Muscle layer of colon (tissue), 2 donors: Measurements from ENCODE around the gene LYVE1.

ENCODE experiments used
- H3K27ac ChIP-seq: one replicate; pipeline ENCODE4 v1.7.0; 2013; ENCODE audit warnings: low read depth, mild to moderate bottlenecking, low read length, moderate library complexity
- H3K27me3 ChIP-seq, 2 donors: one replicate each; pipeline ENCODE4 v1.7.0; 2013; ENCODE audit warnings: low read length in 2 of 2, mild to moderate bottlenecking in 2 of 2; ENCODE audit not compliant: insufficient read depth in 2 of 2, control insufficient read depth in 1 of 2
- H3K36me3 ChIP-seq: one replicate; pipeline ENCODE4 v1.7.0; 2013; ENCODE audit warnings: mild to moderate bottlenecking, low read length; ENCODE audit not compliant: insufficient read depth
- H3K4me1 ChIP-seq: one replicate; pipeline ENCODE4 v1.7.0; 2013; ENCODE audit warnings: mild to moderate bottlenecking, low read length; ENCODE audit not compliant: insufficient read depth
- H3K4me3 ChIP-seq, 2 donors: one replicate each; pipeline ENCODE4 v1.7.0; 2013; ENCODE audit warnings: low read length in 2 of 2, low read depth in 1 of 2, mild to moderate bottlenecking in 1 of 2, moderate library complexity in 1 of 2
- H3K9ac ChIP-seq: one replicate; pipeline ENCODE4 v1.7.0; 2013; ENCODE audit warnings: low read length
- H3K9me3 ChIP-seq: one replicate; pipeline ENCODE4 v1.7.0; 2013; ENCODE audit warnings: mild to moderate bottlenecking, low read length
- donor health status: abdominal sarcoma.
- donor health status: Adenocarcinoma of cecum.

LYVE1 gene

DNA sequence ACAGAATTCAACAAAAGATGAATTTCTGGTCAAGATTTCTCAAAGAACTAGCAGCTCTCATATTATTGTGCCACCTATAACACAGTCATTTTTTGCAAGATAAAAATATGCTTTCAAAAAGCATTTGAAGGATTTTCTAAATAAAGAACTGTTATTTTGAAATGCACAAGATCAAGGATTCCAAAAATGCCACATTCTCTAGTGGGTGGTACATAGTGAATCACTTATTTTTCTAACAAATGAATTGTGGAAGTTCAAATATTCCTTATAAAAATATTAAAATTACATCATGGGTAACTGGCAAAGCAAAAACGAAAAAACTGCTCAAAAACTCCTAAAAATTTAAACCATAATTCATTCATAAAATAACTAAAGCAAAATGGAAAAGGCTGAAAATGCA is 29.5 kb downstream of the LYVE1 start:
- H3K27ac ChIP-seq = no peak overlapping the region

GRCh38 chr11:10537600-10537999 is 30.9 kb downstream of the LYVE1 start:
- H3K9ac ChIP-seq = no peak overlapping the region
- H3K9me3 ChIP-seq = no peaks in the 10 kb centered on the region
- peaks cover 12% of the 10 kb centered on the region for H3K4me1 ChIP-seq
- H3K27ac ChIP-seq = no peak overlapping the region
- H3K27me3 ChIP-seq = no peaks in the 10 kb centered on the region
- peaks cover 9% of the 10 kb centered on the region for H3K36me3 ChIP-seq
- H3K4me3 ChIP-seq = no peak overlapping the region

More for the DNA sequence above, 29.5 kb downstream of the LYVE1 start:
- Histone ChIP-seq H3K4me3 (no peak overlapping the region), H3K36me3 (no peaks in the 10 kb centered on the region), H3K9ac (no peak overlapping the region), H3K4me1 (peaks cover 12% of the 10 kb centered on the region), H3K9me3 (no peaks in the 10 kb centered on the region), H3K27me3 (no peaks in the 10 kb centered on the region)

- peaks cover 22% of the 10 kb centered on the region for H3K36me3 ChIP-seq
- no peak overlapping the region for H3K4me3 ChIP-seq
- no peak overlapping the region for H3K9ac ChIP-seq
- H3K27me3 ChIP-seq = no peaks in the 10 kb centered on the region
- no peak overlapping the region for H3K27ac ChIP-seq
- no peaks in the 10 kb centered on the region for H3K9me3 ChIP-seq
- H3K4me1 ChIP-seq = no peaks in the 10 kb centered on the region
Measured at GRCh38 chr11:10534316-10534715, 34.1 kb downstream of the LYVE1 start.

DNA sequence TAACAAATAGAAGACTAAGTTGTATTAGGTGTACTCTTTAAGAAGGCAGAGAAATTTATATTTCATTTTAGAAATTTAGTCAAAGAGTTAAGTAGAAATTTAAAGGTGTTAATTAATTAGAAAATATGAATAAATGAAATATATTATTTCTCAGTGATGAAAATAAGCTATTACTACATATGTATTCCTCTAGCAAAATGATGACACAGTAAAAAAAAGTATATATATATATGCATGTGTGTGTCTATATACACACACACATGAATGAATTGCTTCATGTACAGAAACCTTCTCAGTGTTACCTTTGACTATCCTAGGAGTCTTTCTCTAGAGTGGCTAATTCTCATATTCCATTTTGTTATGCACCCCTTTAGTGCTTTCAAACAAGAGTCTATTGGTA is 35.1 kb downstream of the LYVE1 start:
- no peaks in the 10 kb centered on the region for H3K9me3 ChIP-seq
- peaks cover 30% of the 10 kb centered on the region for H3K36me3 ChIP-seq
- no peak overlapping the region for H3K9ac ChIP-seq
- H3K4me3 ChIP-seq = no peak overlapping the region
- H3K4me1 ChIP-seq = no peaks in the 10 kb centered on the region
- no peaks in the 10 kb centered on the region for H3K27me3 ChIP-seq
- no peak overlapping the region for H3K27ac ChIP-seq

DNA sequence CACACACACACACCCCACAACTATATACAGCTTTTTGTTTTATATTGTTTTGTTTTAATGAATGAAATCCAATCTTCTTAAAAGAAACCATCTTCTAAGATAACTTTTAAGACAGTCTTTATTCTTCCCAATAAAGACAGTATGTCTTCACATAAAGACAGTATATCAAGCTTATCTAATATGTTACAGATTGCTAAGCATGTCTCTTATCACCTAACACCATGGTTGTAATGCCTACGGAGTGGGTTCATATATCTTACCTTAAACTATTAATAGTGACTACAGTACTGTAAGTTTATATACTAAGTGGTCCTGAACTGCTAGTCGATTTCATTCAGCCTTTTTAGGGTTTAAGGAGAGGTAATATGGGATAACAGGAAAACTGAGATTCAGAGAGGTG is 35.9 kb downstream of the LYVE1 start:
- Histone ChIP-seq H3K9ac (no peak overlapping the region), H3K27ac (no peak overlapping the region), H3K4me3 (no peak overlapping the region), H3K4me1 (no peaks in the 10 kb centered on the region), H3K9me3 (no peaks in the 10 kb centered on the region), H3K36me3 (peaks cover 30% of the 10 kb centered on the region), H3K27me3 (no peaks in the 10 kb centered on the region)

DNA sequence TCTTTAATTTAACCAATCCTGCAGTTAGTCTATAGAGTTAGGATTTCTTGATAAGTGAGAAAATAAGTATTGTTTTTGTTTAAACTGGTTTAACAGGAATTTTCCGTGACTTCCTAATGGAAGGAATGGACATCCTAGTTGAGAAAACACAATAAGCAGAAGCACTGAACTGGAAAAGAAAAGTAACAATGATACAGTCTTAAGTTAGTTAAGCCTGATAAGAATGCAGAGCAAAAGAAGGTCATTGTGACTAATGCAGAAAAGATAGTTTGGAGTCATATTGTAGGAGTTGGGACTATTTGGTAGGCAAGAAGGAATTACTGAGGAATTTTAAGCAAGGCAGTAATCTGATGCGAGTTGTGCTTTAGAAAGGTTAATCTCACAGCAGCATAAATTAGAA is 39.2 kb downstream of the LYVE1 start:
- no peaks in the 10 kb centered on the region for H3K4me1 ChIP-seq
- H3K27me3 ChIP-seq = no peaks in the 10 kb centered on the region
- H3K27ac ChIP-seq = no peak overlapping the region
- no peak overlapping the region for H3K9ac ChIP-seq
- no peaks in the 10 kb centered on the region for H3K9me3 ChIP-seq
- H3K4me3 ChIP-seq = no peak overlapping the region
- peaks cover 45% of the 10 kb centered on the region for H3K36me3 ChIP-seq

- H3K9me3 ChIP-seq = no peaks in the 10 kb centered on the region
- peaks cover 3% of the 10 kb centered on the region for H3K4me1 ChIP-seq
- no peak overlapping the region for H3K4me3 ChIP-seq
- no peaks in the 10 kb centered on the region for H3K27me3 ChIP-seq
- no peak overlapping the region for H3K9ac ChIP-seq
- H3K27ac ChIP-seq = no peak overlapping the region
- peaks cover 48% of the 10 kb centered on the region for H3K36me3 ChIP-seq
Measured at GRCh38 chr11:10528121-10528520, 40.3 kb downstream of the LYVE1 start.

GRCh38 chr11:10526974-10527918 is 41.2 kb downstream of the LYVE1 start:
- peaks cover 7% of the 10 kb centered on the region for H3K4me1 ChIP-seq
- no peak overlapping the region for H3K27ac ChIP-seq
- no peaks in the 10 kb centered on the region for H3K9me3 ChIP-seq
- no peaks in the 10 kb centered on the region for H3K27me3 ChIP-seq
- no peak overlapping the region for H3K9ac ChIP-seq
- peaks cover 47% of the 10 kb centered on the region for H3K36me3 ChIP-seq
- no peak overlapping the region for H3K4me3 ChIP-seq

GRCh38 chr11:10524471-10524870 is 44.0 kb downstream of the LYVE1 start:
- H3K4me3 ChIP-seq = no peak overlapping the region
- H3K27ac ChIP-seq = no peak overlapping the region
- H3K36me3 ChIP-seq = peaks cover 50% of the 10 kb centered on the region
- no peaks in the 10 kb centered on the region for H3K27me3 ChIP-seq
- H3K4me1 ChIP-seq = peaks cover 7% of the 10 kb centered on the region
- no peak overlapping the region for H3K9ac ChIP-seq
- no peaks in the 10 kb centered on the region for H3K9me3 ChIP-seq

DNA sequence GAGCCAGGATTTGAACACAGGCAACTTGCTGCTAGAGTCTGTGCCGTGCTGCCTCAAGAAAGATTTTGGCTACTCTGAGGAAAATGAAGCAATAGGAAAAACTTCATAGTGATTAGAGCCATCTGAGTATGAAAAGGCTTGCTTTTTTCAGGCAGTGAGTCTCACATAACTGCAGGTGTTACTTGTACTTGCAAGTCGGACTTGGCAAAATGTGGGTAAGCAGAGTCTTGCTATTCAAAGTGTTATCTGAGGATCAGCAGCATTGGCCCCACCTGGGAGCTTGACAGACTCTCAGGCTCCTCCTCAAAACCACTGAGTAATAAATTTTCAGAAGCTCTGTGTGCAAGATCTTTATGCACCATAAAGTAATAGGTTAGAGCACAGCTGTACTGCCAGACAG is 45.5 kb downstream of the LYVE1 start:
- peaks cover 42% of the 10 kb centered on the region for H3K36me3 ChIP-seq
- H3K4me1 ChIP-seq = peaks cover 7% of the 10 kb centered on the region
- H3K4me3 ChIP-seq = no peak overlapping the region
- H3K9ac ChIP-seq = no peak overlapping the region
- H3K27me3 ChIP-seq = no peaks in the 10 kb centered on the region
- H3K27ac ChIP-seq = no peak overlapping the region
- H3K9me3 ChIP-seq = no peaks in the 10 kb centered on the region

DNA sequence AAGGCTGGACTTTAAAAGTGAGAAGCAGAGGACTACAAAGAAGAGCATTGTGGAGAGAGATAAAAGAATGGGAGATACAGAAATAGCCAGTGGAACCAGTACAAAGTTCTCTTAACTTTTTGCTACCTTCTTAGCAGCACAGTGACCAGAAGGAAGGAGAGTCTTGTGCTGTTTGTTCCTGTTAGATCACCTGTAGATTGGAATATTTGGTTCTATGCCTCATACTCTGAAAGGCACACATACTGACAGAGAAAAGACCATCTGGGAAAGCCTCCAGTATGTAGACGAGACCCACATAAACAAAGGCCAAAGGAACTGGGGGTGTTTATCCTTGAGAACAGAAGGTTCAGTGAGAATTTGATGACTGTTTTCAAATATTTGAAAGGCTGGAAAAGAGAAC is 46.2 kb downstream of the LYVE1 start:
- Histone ChIP-seq H3K9me3 (no peaks in the 10 kb centered on the region), H3K4me1 (peaks cover 7% of the 10 kb centered on the region), H3K36me3 (peaks cover 39% of the 10 kb centered on the region), H3K4me3 (no peak overlapping the region), H3K9ac (no peak overlapping the region), H3K27ac (no peak overlapping the region), H3K27me3 (no peaks in the 10 kb centered on the region)

DNA sequence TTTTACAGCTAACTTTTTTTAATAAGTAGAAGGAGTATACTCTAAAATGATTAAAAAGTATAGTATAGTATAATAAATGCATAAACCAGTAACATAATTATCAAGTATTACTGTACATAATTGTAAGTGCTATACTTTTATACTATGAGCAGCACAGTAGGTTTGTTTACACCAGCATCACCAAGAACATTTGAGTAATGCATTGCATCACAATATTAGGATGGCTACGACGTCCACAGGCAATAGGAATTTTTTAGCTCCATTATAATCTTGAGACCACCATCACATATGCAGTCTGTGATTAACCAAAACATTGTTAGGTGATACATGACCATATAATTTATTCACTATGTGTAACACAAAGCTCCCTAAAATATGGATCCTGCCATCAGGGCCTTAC is 47.9 kb downstream of the LYVE1 start:
- Histone ChIP-seq H3K36me3 (peaks cover 38% of the 10 kb centered on the region), H3K27me3 (no peaks in the 10 kb centered on the region), H3K9ac (no peak overlapping the region), H3K9me3 (no peaks in the 10 kb centered on the region), H3K27ac (no peak overlapping the region), H3K4me3 (no peak overlapping the region), H3K4me1 (peaks cover 7% of the 10 kb centered on the region)
